Activated T-cell treated with anti-CD3 and anti-CD28 coated beads, Interleukin-2, amount 50 U/mL, for 4 hours (primary cell): ENCODE data around the gene C1orf216. TPM values are rescaled to one million over a fixed set of nuclear protein-coding genes. Genes with fewer than 3 reads are reported as not detected.

Source experiments
- ATAC-seq, 2 donors: fragments of 200-7000 bp; cut with Tn5 transposase; one replicate each; pipeline ENCODE4 v1.10.0; 2021
- DNase-seq: peaks from one replicate; pipeline ENCODE4 v3.0.0-alpha.2; 2020
- H3K27me3 Mint-ChIP-seq: one replicate; pipeline ENCODE4 v1.8.0; 2021; ENCODE audit warnings: low read depth, mixed read lengths
- H3K36me3 Mint-ChIP-seq: one replicate; pipeline ENCODE4 v1.8.0; 2022; ENCODE audit warnings: mixed read lengths; ENCODE audit not compliant: insufficient read depth
- H3K4me1 Mint-ChIP-seq: one replicate; pipeline ENCODE4 v1.8.0; 2021; ENCODE audit warnings: low read depth, mixed read lengths
- H3K4me3 Mint-ChIP-seq: one replicate; pipeline ENCODE4 v1.8.0; 2021; ENCODE audit warnings: mild to moderate bottlenecking, moderate library complexity, mixed read lengths
- H3K9me3 Mint-ChIP-seq: one replicate; pipeline ENCODE4 v1.8.0; 2021; ENCODE audit warnings: mixed read lengths
- total RNA-seq, 3 donors: library from RNA; stranded (reverse); gene quantifications; one replicate each; pipeline ENCODE4 v1.2.1, GENCODE V29; 2021

Gene C1orf216
- total RNA-seq, 3 donors from 2014 or later, result 19.5 to 20.6 (median 19.9) TPM

DNA sequence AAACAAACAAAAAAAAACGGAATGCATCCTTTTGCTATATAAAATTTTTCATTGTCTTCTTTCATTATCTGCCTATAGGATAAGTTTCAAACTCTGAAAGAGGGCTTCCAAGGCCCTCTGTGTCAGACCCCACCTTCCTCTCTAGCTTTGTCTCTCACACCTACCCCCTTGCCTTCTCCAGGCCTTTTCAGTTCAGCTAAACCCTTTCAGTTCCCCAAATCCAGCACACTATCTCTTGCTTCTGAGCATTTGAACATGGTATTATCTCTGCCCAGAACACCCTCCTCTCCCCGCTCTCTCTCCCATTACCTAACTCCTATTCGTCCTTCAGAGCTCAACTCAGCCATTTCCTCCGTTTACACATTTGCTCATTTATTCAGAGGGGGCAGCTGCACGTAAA is 35.7 kb downstream of the C1orf216 start:
- no peak for ATAC-seq
- DNase-seq, result no peak
- Mint-ChIP-seq H3K4me1 (no peaks in the 10 kb centered on the region), H3K9me3 (no peaks in the 10 kb centered on the region), H3K4me3 (no peak overlapping the region), H3K27me3 (peaks cover 10% of the 10 kb centered on the region), H3K36me3 (no peaks in the 10 kb centered on the region)

DNA sequence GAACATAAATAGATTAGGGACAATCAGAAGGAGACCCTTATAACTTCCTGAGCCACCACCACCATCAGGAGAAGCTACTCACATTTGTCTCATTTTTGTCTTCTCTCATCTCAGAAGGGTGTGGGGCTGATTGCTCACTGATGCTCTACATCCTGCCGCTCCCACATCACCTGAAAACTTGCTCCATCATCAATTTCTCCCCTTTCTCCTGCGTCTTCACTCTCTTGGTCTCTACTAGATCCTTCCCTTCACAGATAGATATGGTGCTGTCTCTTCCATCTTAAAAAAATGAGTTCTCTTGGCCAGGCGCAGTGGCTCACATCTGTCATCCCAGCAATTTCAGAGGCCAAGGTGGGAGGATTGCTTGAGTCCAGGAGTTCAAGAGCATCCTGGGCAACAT is 38.4 kb downstream of the C1orf216 start:
- ATAC-seq (no peak), DNase-seq (no peak)
- no peaks in the 10 kb centered on the region for H3K9me3 Mint-ChIP-seq
- no peaks in the 10 kb centered on the region for H3K4me1 Mint-ChIP-seq
- no peaks in the 10 kb centered on the region for H3K36me3 Mint-ChIP-seq
- no peak overlapping the region for H3K4me3 Mint-ChIP-seq
- peaks cover 6% of the 10 kb centered on the region for H3K27me3 Mint-ChIP-seq

DNA sequence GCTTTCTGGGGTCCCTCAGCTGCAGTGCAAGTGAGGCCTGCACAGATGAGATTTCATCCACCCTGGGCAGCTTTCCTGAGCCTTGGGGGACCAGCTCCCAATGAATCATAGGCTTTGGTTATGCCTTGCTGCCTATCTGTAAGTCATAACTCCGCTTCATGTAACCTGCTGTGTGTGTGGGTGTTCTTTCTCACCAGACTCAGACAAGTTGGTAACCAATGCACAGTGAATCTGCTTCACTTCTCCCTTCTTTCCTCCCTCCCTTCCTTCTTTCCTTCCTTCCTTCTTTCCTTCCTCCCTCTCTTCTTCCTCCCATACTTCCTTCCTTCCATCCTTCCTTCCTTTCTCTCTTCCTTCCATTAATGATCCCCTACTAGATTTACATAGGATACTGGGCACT is 42.9 kb downstream of the C1orf216 start:
- no peaks in the 10 kb centered on the region for H3K36me3 Mint-ChIP-seq
- H3K27me3 Mint-ChIP-seq, result peaks cover 15% of the 10 kb centered on the region
- H3K9me3 Mint-ChIP-seq, result no peaks in the 10 kb centered on the region
- no peaks in the 10 kb centered on the region for H3K4me1 Mint-ChIP-seq
- no peak overlapping the region for H3K4me3 Mint-ChIP-seq
- ATAC-seq (no peak), DNase-seq (no peak)

DNA sequence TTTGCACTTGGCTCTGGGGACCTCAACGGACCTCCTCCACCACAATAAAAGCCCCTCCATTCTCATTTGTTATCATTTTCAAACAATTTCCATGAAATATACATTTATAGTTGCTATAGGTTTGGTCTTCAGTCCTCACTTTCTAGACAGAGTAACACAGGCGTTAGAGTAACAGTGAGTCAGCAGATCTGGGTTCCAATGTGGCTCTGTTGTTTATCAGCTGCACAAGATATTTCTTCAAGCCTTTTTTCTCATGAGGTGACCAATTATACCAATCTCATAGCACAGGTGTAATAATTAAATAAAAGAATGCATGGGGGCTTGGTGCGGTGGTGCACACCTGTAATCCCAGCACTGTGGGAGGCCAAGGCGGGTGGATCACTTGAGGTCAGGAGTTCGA is 44.6 kb downstream of the C1orf216 start:
- H3K27me3 Mint-ChIP-seq, result peaks cover 19% of the 10 kb centered on the region
- no peaks in the 10 kb centered on the region for H3K4me1 Mint-ChIP-seq
- H3K36me3 Mint-ChIP-seq, result no peaks in the 10 kb centered on the region
- no peaks in the 10 kb centered on the region for H3K9me3 Mint-ChIP-seq
- DNase-seq, result no peak
- no peak overlapping the region for H3K4me3 Mint-ChIP-seq
- ATAC-seq, result no peak

DNA sequence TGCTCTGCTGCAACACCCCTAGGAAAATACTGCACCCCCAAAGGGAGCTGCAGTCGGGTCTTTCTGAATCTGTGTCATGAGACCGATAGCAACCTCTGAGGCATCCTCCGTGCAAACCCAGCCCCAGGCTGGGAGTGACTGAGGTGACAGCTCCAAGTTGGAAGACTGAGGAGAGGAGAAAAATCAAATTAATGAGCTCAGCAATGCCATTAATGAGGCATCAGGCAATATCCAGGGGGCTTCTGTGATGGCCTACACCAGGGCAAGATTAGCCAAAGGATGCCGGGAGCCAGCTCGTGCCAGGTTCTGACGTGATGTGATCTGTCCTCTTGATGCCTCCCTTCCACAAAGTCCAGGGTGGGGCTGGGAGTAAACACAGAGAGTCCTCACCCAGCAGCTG is 46.6 kb downstream of the C1orf216 start:
- H3K36me3 Mint-ChIP-seq, result no peaks in the 10 kb centered on the region
- H3K4me3 Mint-ChIP-seq, result no peak overlapping the region
- ATAC-seq (no peak), DNase-seq (no peak)
- no peaks in the 10 kb centered on the region for H3K9me3 Mint-ChIP-seq
- H3K27me3 Mint-ChIP-seq, result peaks cover 23% of the 10 kb centered on the region
- no peaks in the 10 kb centered on the region for H3K4me1 Mint-ChIP-seq

DNA sequence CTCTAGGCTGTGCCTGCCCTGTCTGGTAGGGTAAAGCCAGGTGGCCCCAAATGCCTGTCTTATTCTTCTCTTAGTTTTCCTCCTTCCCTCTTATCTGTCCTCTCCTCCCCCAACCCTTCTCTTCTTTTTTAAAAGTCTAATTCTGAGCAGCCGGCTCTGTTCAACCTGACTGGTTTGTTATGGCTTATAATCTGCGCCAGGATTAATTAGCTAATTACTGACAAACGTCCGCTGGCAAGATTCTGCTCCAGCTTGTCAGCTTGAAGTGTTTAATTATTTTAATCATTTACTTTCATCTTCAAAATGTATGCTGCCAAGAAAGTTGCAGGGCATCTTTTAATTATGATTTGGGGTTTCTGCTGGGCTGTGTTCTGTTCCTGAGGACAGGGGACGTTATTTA is 50.2 kb downstream of the C1orf216 start:
- ATAC-seq, result no peak
- H3K9me3 Mint-ChIP-seq, result no peaks in the 10 kb centered on the region
- no peaks in the 10 kb centered on the region for H3K4me1 Mint-ChIP-seq
- DNase-seq, result no peak
- H3K36me3 Mint-ChIP-seq, result no peaks in the 10 kb centered on the region
- H3K27me3 Mint-ChIP-seq, result peaks cover 29% of the 10 kb centered on the region
- H3K4me3 Mint-ChIP-seq, result no peak overlapping the region

DNA sequence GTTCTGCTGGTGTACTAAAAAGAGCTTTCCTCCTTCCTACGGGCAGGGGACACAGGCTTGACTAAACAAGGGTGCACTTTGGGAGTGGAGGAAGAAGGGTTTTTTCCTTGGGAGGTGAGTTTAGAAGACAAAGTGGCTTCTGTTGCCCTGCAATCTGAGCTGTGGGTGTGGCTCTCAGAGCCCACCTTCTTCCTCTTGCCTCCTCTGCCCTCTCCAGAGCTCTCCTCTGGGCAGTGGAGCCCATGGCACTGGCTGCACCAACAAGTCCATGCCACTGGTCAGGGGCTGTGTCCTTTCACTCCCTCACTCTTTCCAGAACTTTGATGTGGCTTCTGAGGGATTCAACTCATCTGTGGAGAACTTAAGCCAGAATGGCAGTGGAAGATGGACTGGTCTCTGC is 51.8 kb downstream of the C1orf216 start:
- Mint-ChIP-seq H3K9me3 (no peaks in the 10 kb centered on the region), H3K4me3 (no peak overlapping the region), H3K4me1 (no peaks in the 10 kb centered on the region), H3K36me3 (no peaks in the 10 kb centered on the region), H3K27me3 (peaks cover 21% of the 10 kb centered on the region)
- DNase-seq (no peak), ATAC-seq (no peak)

DNA sequence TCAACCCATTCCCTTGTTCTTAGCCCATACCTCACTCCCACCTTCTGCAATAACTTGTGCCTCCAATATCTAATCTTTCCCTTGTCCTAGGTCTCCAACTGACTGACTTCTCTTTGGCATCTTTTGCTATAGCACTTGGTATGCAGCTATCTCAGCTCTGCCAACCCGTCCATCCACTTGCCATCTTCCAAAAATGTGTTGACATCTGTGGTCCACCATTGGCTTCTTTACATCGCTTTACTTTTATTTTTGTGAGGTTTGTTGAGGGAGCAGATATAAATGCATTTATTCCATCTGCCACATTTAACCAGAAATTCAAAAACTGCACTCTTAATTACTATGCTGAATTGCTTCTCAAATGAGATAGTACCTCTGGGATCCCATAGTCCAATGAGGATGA is 52.5 kb downstream of the C1orf216 start:
- Mint-ChIP-seq H3K9me3 (no peaks in the 10 kb centered on the region), H3K4me3 (no peak overlapping the region)

More for the DNA sequence above, 52.5 kb downstream of the C1orf216 start:
- Mint-ChIP-seq H3K27me3 (peaks cover 18% of the 10 kb centered on the region), H3K4me1 (no peaks in the 10 kb centered on the region), H3K36me3 (no peaks in the 10 kb centered on the region)
- DNase-seq (no peak), ATAC-seq (no peak)

Other genes with a start within 250 kb of the C1orf216 start
- gene KIAA0319L, start 161.5 kb downstream of the C1orf216 start, total RNA-seq, result 10 to 100 TPM; 16.4 to 19.2 (median 17.4) TPM
- gene NCDN, start 161.1 kb downstream of the C1orf216 start, total RNA-seq, result 10 to 100 TPM; 60.6 to 61.8 (median 61.6) TPM
- gene TFAP2E, start 145.6 kb downstream of the C1orf216 start, total RNA-seq, result 1 to 10 TPM in 1 of 3 donors, under 1 TPM in 2; 0.55 to 1.3 (median 0.76) TPM
- gene PSMB2, start 77.4 kb downstream of the C1orf216 start, total RNA-seq, result 100 to 1,000 TPM; 169 to 196 (median 191) TPM
- 10 to 100 TPM; 34.6 to 39.2 (median 35.7) TPM for gene CLSPN, start 51.1 kb upstream of the C1orf216 start, total RNA-seq
- gene AGO4, start 89.1 kb upstream of the C1orf216 start, total RNA-seq, result 1 to 10 TPM; 1.9 to 3.1 (median 2.9) TPM
- gene AGO1, start 164.3 kb upstream of the C1orf216 start, total RNA-seq, result 10 to 100 TPM; 32.1 to 35.7 (median 33.7) TPM
- gene AGO3, start 212.2 kb upstream of the C1orf216 start, total RNA-seq, result 10 to 100 TPM; 20.3 to 22.8 (median 21.9) TPM